ENCODE results near the gene SH3BGR. TPM values are rescaled to one million over a fixed set of nuclear protein-coding genes. Genes with fewer than 3 reads are reported as not detected.

Gene SH3BGR
- total RNA-seq (2012; rRNA removed) (1.1 and 1.6 TPM in 2 replicates), polyA plus RNA-seq (2012; rRNA removed) (2.0 and 5.9 TPM in 2 replicates), Bru-seq, nascent RNA (percentile 41 among the genes with signal in this experiment), BruChase-seq, experiment 1, labeled RNA remaining after a 6-hour chase (percentile 61 among the genes with signal in this experiment), BruChase-seq, experiment 2, labeled RNA remaining after a 2-hour chase (percentile 48 among the genes with signal in this experiment)
- polyA plus RNA-seq (2012; cell fraction: cytosol; rRNA removed): 0.27 and 0.37 TPM in 2 replicates
- 0.23 and 0.91 TPM in 2 replicates for polyA plus RNA-seq (2012; cell fraction: nucleus; rRNA removed; ENCODE audit: low replicate concordance)
- long read RNA-seq, partial matches to known transcripts: 0 of 3 reads
- long read RNA-seq, other reads (novel, unspliced or antisense): 1 of 3 reads

DNA sequence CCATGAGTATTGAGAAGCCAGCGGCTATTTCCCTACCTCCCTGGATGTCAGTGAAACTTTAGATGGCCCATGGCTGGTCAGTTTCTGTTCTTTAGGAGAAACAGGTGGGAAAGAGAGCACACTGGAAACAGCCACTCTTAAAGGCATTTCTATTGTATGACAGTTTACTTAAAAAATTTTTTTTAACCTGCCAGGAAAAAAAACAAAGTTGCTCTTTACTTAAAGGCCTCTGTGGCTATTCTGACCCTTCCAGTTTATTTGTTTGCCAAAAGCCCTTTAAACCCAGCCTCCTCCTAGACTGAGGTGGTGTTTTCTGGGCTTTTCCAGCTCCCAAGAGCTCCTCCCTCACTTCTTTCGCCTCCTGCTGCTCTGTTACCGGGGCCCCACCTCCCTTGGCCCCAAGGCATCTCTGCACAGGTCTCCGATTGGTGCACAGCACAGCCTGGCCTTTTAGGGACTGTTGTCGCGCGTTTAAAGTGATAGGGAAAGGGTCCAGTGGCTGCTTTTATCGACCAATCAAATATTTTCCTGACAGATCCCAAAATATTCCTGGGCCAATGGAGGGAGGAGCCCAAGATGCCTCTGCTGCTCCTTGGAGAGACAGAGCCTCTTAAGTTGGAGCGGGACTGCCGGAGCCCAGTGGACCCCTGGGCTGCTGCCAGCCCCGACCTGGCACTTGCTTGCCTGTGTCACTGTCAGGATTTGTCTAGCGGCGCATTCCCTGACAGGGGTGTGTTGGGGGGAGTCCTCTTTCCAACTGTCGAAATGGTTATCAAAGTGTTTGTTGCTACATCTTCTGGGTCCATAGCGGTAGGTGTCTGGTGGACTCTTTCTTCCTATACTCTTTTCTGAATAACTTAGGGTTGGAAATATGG is at the start of gene SH3BGR:
Gene SH3BGR (plus strand): TSS at position 639 of the 875 bp plus-strand sequence. CDS start 127 bp downstream, at position 766.
- dilution Hi-C loops (cut with HindIII; ENCODE audit: low sequenced_read_pairs, unreplicated experiment): no loop called here
- no peak within 1 kb of the TSS for H3K4ac ChIP-seq (ENCODE audit: low read depth, low read length)
- H2AK5ac ChIP-seq (ENCODE audit: low read depth, low read length): no peak within 1 kb of the TSS
- H4K8ac ChIP-seq (ENCODE audit: low read depth in 2 of 2, low read length in 2 of 2): no peak within 1 kb of the TSS
- in situ Hi-C loops (cut with MboI; ENCODE audit: low sequenced_read_pairs): no loop called here
- DNase-seq: no peak
- H2BK120ac ChIP-seq (ENCODE audit: low read depth, low read length): no peak within 1 kb of the TSS
- no peak within 1 kb of the TSS for H4K91ac ChIP-seq (ENCODE audit: insufficient read depth, low read depth, low read length)
- no peak within 1 kb of the TSS for H3K9ac ChIP-seq (ENCODE audit: low read depth, low read length)
- peak; percentile 35 for ATAC-seq (ENCODE audit: low read depth)
- WGBS, 2 experiments (ENCODE audit: extremely low coverage in 2 of 2, insufficient read length in 1 of 2): no CpG with 5 or more reads among the region's 15 CpGs
- H3K4me2 ChIP-seq (ENCODE audit: low read depth, low read length): no peak within 1 kb of the TSS
- no peak within 1 kb of the TSS for H2AFZ ChIP-seq (replicated peaks; ENCODE audit: low read length, poor library complexity)
- no peak within 1 kb of the TSS for H3K23ac ChIP-seq (ENCODE audit: low read depth, low read length)
- no peak within 1 kb of the TSS for H3K18ac ChIP-seq (ENCODE audit: low read depth, low read length)
- no peaks in the 10 kb centered on the region for H4K20me1 ChIP-seq (ENCODE audit: insufficient read depth, low read length)
- no peaks in the 10 kb centered on the region for H3K79me1 ChIP-seq (ENCODE audit: low read depth in 1 of 2, low read length in 2 of 2)
- POLR2A ChIA-PET (ENCODE audit: unreplicated experiment): no interaction called here
- 0 out of 2 replicates have a peak, but pooled peaks cover 3% of the 10 kb centered on the region for H3K9me1 ChIP-seq (ENCODE audit: insufficient read depth, low read length)
- H3K14ac ChIP-seq (replicated peaks; ENCODE audit: low read depth, low read length): no peak within 1 kb of the TSS
- intact Hi-C loops (cut with micrococcal nuclease): no loop called here
- H2AK9ac ChIP-seq (replicated peaks; ENCODE audit: low read depth, low read length, poor library complexity): no peak within 1 kb of the TSS
- CTCF ChIA-PET: interaction anchor here (0.5 to 0.6 kb wide), 2 partner anchors 32 to 206 kb away, joined by 3 read pairs; no protein-coding TSS in a partner anchor
- H3K4me1 ChIP-seq (ENCODE audit: control insufficient read depth, insufficient read depth, low read length): no peaks in the 10 kb centered on the region; the same call in none of the 2 replicates
- no peaks in the 10 kb centered on the region for H3K9me3 ChIP-seq (ENCODE audit: control insufficient read depth, insufficient read depth, low read length)
- H3K27ac ChIP-seq (ENCODE audit: insufficient read depth, low read length): no peak within 1 kb of the TSS
- no peak within 1 kb of the TSS for H2BK15ac ChIP-seq (ENCODE audit: low read depth, low read length)
- TF ChIP-seq, protein P1, sequence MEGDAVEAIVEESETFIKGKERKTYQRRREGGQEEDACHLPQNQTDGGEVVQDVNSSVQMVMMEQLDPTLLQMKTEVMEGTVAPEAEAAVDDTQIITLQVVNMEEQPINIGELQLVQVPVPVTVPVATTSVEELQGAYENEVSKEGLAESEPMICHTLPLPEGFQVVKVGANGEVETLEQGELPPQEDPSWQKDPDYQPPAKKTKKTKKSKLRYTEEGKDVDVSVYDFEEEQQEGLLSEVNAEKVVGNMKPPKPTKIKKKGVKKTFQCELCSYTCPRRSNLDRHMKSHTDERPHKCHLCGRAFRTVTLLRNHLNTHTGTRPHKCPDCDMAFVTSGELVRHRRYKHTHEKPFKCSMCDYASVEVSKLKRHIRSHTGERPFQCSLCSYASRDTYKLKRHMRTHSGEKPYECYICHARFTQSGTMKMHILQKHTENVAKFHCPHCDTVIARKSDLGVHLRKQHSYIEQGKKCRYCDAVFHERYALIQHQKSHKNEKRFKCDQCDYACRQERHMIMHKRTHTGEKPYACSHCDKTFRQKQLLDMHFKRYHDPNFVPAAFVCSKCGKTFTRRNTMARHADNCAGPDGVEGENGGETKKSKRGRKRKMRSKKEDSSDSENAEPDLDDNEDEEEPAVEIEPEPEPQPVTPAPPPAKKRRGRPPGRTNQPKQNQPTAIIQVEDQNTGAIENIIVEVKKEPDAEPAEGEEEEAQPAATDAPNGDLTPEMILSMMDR (conservative IDR thresholded peaks at IDR 0.05; ENCODE audit: low read depth, low read length): no peak
- TF ChIP-seq CEBPB (IDR thresholded peaks at IDR 0.05; ENCODE audit: low read depth, low read length) (no peak), BHLHE40 (IDR thresholded peaks at IDR 0.05; ENCODE audit: low read depth, low read length) (no peak), CHD1 (IDR thresholded peaks at IDR 0.05; ENCODE audit: low read depth, low read length) (no peak), RFX5 (IDR thresholded peaks at IDR 0.05; ENCODE audit: low read depth, low read length) (no peak), MAFK (IDR thresholded peaks at IDR 0.05; ENCODE audit: low read depth, low read length) (no peak)
- TF ChIP-seq, protein P2, sequence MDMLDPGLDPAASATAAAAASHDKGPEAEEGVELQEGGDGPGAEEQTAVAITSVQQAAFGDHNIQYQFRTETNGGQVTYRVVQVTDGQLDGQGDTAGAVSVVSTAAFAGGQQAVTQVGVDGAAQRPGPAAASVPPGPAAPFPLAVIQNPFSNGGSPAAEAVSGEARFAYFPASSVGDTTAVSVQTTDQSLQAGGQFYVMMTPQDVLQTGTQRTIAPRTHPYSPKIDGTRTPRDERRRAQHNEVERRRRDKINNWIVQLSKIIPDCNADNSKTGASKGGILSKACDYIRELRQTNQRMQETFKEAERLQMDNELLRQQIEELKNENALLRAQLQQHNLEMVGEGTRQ (IDR thresholded peaks at IDR 0.05; ENCODE audit: low read depth, low read length): no peak
- no peak within 1 kb of the TSS for H4K5ac ChIP-seq (ENCODE audit: low read depth, low read length)
- BruUV-seq (replicated peaks): no TSS peak
- H3K27me3 ChIP-seq (ENCODE audit: control insufficient read depth, insufficient read depth, low read length): peaks cover 2% of the 10 kb centered on the region
- H2BK20ac ChIP-seq (ENCODE audit: low read depth, low read length): no peak within 1 kb of the TSS
- H3K56ac ChIP-seq (ENCODE audit: extremely low read depth, insufficient read depth, low read length): no peak within 1 kb of the TSS
- no peak within 1 kb of the TSS for H3K4me3 ChIP-seq (ENCODE audit: insufficient read depth, low read depth, low read length)
- H3K36me3 ChIP-seq (ENCODE audit: control insufficient read depth, insufficient read depth, low read length): no peaks in the 10 kb centered on the region
- H2BK5ac ChIP-seq (ENCODE audit: low read depth, low read length, poor library complexity, severe bottlenecking): no peak within 1 kb of the TSS

All from IMR-90 (cell line).